ENCODE data around the gene DGLUCY. TPM values are rescaled to one million over a fixed set of nuclear protein-coding genes. Genes with fewer than 3 reads are reported as not detected.

DGLUCY gene
- polyA plus RNA-seq, 3 donors, result 54.9 to 88.4 (median 66.0) TPM

DNA sequence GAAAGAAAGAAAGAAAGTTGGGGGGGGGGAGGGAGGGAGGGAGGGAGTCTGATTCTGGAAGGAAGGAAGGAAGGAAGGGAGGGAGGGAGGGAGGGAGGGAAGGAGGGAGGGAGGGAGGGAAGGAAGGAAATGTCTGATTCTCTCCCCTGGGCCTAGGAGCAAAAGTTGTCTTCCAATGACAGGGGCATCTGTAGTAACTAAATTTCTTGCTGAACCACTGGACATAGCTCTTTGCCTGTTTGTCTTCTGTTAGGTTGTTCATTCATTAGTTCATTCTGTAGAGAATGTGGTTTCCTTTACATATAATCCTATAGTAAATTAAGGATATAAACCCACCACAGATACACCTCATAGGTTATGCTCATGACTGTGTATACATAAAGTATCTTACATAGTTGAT, 70.7 kb downstream of the DGLUCY start:
- H3K27me3 ChIP-seq (ENCODE audit: control insufficient read depth in 2 of 2, insufficient read depth in 2 of 2, low read length in 2 of 2), result no peaks in the 10 kb centered on the region
- no peak for DNase-seq
- H4K20me1 ChIP-seq (ENCODE audit: insufficient read depth, low read length), result no peaks in the 10 kb centered on the region
- H3K36me3 ChIP-seq (replicated peaks in 1 of 2; ENCODE audit: control insufficient read depth in 1 of 2, insufficient read depth in 2 of 2, low read length in 2 of 2), result peaks cover 77 to 94% of the 10 kb centered on the region in 2 donors
- H3K4me3 ChIP-seq (replicated peaks in 1 of 3; ENCODE audit: low read depth in 2 of 3, low read length in 3 of 3), result no peak overlapping the region
- H3K9me3 ChIP-seq (replicated peaks in 1 of 2; ENCODE audit: control insufficient read depth in 1 of 2, insufficient read depth in 1 of 2, low read length in 2 of 2), result no peaks in the 10 kb centered on the region
- peaks cover 71 to 90% of the 10 kb centered on the region in 2 donors for H3K36me3 Mint-ChIP-seq
- H3K27ac ChIP-seq (ENCODE audit: low read depth in 1 of 2, low read length in 2 of 2), result no peak overlapping the region
- no peak overlapping the region for H3K4me2 ChIP-seq (replicated peaks; ENCODE audit: extremely low read depth, low read length, poor library complexity, severe bottlenecking)
- no peaks in the 10 kb centered on the region for H3K4me1 Mint-ChIP-seq
- H3K27ac Mint-ChIP-seq, result no peak overlapping the region
- H3K9me3 Mint-ChIP-seq, result no peaks in the 10 kb centered on the region
- TF ChIP-seq, protein P1, sequence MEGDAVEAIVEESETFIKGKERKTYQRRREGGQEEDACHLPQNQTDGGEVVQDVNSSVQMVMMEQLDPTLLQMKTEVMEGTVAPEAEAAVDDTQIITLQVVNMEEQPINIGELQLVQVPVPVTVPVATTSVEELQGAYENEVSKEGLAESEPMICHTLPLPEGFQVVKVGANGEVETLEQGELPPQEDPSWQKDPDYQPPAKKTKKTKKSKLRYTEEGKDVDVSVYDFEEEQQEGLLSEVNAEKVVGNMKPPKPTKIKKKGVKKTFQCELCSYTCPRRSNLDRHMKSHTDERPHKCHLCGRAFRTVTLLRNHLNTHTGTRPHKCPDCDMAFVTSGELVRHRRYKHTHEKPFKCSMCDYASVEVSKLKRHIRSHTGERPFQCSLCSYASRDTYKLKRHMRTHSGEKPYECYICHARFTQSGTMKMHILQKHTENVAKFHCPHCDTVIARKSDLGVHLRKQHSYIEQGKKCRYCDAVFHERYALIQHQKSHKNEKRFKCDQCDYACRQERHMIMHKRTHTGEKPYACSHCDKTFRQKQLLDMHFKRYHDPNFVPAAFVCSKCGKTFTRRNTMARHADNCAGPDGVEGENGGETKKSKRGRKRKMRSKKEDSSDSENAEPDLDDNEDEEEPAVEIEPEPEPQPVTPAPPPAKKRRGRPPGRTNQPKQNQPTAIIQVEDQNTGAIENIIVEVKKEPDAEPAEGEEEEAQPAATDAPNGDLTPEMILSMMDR (IDR thresholded peaks at IDR 0.05), result no peak
- H2AFZ ChIP-seq (ENCODE audit: insufficient read depth, low read depth, low read length, poor library complexity, severe bottlenecking), result no peak overlapping the region
- no peaks in the 10 kb centered on the region for H3K4me1 ChIP-seq (ENCODE audit: control insufficient read depth in 1 of 2, insufficient read depth in 2 of 2, low read length in 2 of 2)
- no peaks in the 10 kb centered on the region for H3K79me2 ChIP-seq (ENCODE audit: insufficient read depth, low read length)
- intact Hi-C loops (cut with micrococcal nuclease), result no loop called here
- H3K9ac ChIP-seq (ENCODE audit: insufficient read depth, low read length, poor library complexity, severe bottlenecking), result no peak overlapping the region
- H3K4me3 Mint-ChIP-seq, result no peak overlapping the region
- peaks cover 0 to 3% (median 0%) of the 10 kb centered on the region in 3 donors for H3K27me3 Mint-ChIP-seq (ENCODE audit: low read depth in 3 of 3)

DNA sequence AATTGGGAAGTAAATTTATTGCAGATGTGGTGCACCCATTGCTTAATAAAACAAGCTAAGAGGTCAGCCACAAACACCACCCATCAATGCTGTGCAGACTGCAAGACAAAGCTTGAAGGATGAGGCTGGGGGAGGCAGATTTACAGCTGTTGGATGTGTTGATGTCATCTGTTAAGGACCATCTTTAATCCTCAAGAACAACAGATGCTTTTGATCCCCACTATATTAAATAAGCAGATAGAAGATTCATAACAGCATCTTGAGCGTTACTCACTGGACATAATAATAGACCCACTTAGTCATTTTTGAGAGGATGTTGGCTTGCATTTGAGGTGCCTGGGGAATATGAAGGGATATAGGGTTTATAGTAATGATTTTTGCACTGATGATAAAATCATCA, 71.8 kb downstream of the DGLUCY start:
- Histone ChIP-seq H3K4me1 (ENCODE audit: control insufficient read depth in 1 of 2, insufficient read depth in 2 of 2, low read length in 2 of 2) (no peaks in the 10 kb centered on the region), H3K36me3 (replicated peaks in 1 of 2; ENCODE audit: control insufficient read depth in 1 of 2, insufficient read depth in 2 of 2, low read length in 2 of 2) (peaks cover 78 to 96% of the 10 kb centered on the region in 2 donors), H3K9me3 (replicated peaks in 1 of 2; ENCODE audit: control insufficient read depth in 1 of 2, insufficient read depth in 1 of 2, low read length in 2 of 2) (no peaks in the 10 kb centered on the region), H3K4me2 (replicated peaks; ENCODE audit: extremely low read depth, low read length, poor library complexity, severe bottlenecking) (no peak overlapping the region), H3K4me3 (replicated peaks in 1 of 3; ENCODE audit: low read depth in 2 of 3, low read length in 3 of 3) (no peak overlapping the region), H3K79me2 (ENCODE audit: insufficient read depth, low read length) (no peaks in the 10 kb centered on the region), H3K27ac (ENCODE audit: low read depth in 1 of 2, low read length in 2 of 2) (no peak overlapping the region), H3K27me3 (ENCODE audit: control insufficient read depth in 2 of 2, insufficient read depth in 2 of 2, low read length in 2 of 2) (no peaks in the 10 kb centered on the region), H2AFZ (ENCODE audit: insufficient read depth, low read depth, low read length, poor library complexity, severe bottlenecking) (no peak overlapping the region), H4K20me1 (ENCODE audit: insufficient read depth, low read length) (no peaks in the 10 kb centered on the region), H3K9ac (ENCODE audit: insufficient read depth, low read length, poor library complexity, severe bottlenecking) (no peak overlapping the region)
- intact Hi-C loops (cut with micrococcal nuclease), result no loop called here
- Mint-ChIP-seq H3K9me3 (no peaks in the 10 kb centered on the region), H3K4me1 (no peaks in the 10 kb centered on the region), H3K27me3 (ENCODE audit: low read depth in 3 of 3) (peaks cover 0 to 3% (median 0%) of the 10 kb centered on the region in 3 donors), H3K4me3 (no peak overlapping the region), H3K36me3 (peaks cover 77 to 92% of the 10 kb centered on the region in 2 donors), H3K27ac (no peak overlapping the region)
- TF ChIP-seq, protein P1 (IDR thresholded peaks at IDR 0.05), result no peak
- DNase-seq, result no peak
- WGBS (ENCODE audit: insufficient coverage), result no CpG with 5 or more reads among the region's 1 CpG
